GM12874 (cell line): ENCODE data around the gene CSRNP3.

Experiments
- CTCF ChIP-seq: IDR thresholded peaks from 2 replicates; pipeline ENCODE4 v1.5.1; 2011; ENCODE audit warnings: low read depth, mild to moderate bottlenecking, control low read depth, low read length, moderate library complexity; ENCODE audit not compliant: insufficient read depth

CSRNP3 gene

GRCh38 chr2:165601928-165602521 lies 132.5 kb downstream of the CSRNP3 start:
- TF ChIP-seq CTCF, result no peak

DNA sequence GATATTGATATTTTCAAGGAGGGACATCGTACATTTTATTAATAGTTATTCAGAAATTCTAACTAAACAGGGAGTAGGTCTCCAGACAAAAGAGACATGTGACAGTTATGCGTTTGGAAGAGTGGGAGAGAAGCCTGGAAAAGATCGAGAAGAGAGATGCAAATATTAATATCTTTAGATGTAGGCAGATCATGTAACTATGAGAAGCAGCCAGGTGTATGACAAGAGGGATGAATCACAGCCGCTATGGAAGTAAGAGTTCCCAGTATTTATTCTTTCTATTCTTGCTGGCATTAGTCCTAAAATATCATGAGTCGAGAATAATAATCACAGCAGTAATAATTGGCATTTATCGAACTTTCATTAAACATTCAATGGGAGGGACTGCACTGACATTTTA lies 140.2 kb downstream of the CSRNP3 start:
- no peak for TF ChIP-seq CTCF

DNA sequence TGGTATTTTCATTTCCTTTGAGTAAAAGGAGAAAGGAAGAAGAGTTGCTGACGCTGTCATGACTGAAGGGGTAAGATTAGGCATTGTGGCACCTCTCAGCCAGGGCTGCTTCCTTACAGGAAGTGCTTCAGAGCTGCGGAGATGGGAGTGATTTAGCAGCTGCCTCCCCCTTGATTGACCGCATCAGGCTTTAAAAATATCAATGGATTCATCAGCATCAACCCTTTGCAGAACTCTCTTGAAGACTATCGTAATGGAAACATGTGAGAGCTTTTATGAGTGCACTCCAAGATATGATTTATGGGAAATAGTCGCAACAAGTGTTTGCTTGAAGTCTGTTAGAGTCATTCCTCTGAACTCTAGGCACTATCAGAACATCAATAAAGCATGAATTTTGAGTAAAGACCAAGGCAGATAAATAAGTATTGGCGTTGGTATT lies 141.1 kb downstream of the CSRNP3 start:
- TF ChIP-seq CTCF, result no peak

DNA sequence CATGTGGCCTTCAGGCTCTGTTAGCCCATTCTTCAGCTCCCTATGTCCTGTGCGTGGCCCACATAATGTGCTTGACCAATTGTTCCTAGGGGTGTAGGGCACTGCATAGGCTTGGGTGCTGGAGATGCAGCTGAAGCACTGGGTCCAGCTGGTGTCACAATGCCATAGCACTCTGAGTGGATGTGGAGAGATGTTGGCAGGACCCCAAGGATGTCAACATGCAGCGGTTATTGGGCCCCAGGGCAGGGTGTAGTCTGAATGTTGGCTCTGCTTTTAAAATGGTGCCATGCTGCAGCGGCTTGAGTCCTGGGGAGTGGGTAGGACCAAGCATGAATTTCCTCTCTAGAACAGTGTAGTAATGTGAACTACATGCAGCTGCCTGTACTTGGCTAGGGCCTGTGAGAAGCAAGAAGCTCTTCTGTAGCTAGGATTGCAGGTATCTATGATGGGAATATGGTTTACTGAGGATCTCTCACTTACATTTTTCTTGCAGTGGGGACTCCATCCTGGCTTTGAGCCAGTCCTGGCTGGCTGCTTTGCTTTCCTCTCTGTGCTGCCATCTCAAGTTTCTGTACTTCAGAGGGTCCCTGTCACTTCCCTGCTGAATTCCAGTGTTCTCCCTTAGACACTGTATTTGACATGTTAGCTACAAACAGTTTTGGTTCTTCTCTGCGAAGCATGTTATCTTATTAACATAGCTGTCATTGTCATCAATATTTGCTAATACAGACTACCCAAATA lies 148.4 kb downstream of the CSRNP3 start:
- no peak for TF ChIP-seq CTCF

DNA sequence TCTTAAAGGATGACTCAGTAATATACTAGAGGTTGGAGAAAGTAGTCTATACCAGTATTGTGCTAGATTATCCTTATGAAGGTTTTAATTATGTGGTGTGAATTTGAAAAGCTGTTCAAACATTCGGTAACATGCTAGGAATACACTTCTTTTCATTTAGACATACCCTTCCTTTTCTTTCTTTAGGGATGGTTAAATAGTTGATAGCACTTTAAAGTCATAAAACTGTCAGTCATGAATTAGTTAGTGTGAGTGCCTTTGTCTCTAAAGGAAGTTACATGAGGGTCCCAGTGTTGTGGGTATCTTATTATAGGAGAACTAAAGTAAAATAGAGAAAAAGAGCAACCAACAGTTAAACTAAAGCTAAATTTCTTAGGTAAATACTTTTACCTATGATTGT lies 149.3 kb downstream of the CSRNP3 start:
- no peak for TF ChIP-seq CTCF

DNA sequence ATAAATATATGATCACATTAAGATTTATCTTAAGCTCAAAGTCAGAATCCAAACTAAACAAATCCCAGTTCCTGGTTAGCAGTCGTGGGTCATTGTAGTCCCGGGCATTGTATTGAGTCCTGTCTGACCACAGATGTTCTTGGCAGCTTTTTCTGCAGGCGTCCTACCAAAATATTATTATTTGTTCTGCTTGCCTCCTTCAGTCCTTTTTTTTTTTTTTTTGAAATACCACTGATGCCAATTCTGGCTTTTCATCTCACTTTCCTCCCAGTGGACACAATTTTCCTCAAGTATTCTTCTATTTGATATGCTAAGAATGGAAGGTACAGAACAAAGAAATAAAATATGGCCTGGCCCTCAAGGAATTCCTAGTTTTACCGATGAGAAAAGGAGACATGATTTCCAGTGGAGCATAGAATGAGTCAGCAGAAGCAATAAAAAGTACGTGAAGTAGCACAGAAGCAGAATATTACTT lies 151.6 kb downstream of the CSRNP3 start:
- TF ChIP-seq CTCF, result no peak

DNA sequence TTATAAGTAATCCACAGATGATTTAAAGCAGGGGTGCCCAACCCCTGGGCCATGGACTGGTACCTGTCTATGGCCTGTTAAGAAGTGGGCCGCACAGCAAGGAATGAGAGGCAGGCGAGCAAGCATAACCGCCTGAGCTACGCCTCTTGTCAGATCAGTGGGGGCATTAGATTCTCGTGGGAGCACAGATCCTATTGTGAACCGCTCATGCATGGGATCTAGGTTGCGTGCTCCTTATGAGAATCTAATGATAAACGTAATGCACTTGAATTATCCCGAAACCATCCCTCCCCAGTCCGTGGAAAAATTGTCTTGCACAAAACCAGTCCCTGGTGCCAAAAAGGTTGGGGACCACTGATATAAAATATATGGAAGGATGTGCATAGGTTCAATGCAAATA lies 153.7 kb downstream of the CSRNP3 start:
- TF ChIP-seq CTCF, result no peak
